ENCODE results near the gene NR5A2.
A peak's percentile ranks its signal among the peaks of the same experiment; 100 is the strongest.

The NR5A2 gene

GRCh38 chr1:200134116-200134515 lies 106.6 kb downstream of the NR5A2 start:
- Histone ChIP-seq H4K20me1 (ENCODE audit: insufficient read depth, low read length) (no peaks in the 10 kb centered on the region), H3K4me2 (ENCODE audit: low read length) (no peak overlapping the region), H3K27ac (ENCODE audit: low read depth, low read length, poor library complexity, severe bottlenecking) (no peak overlapping the region), H3K27me3 (ENCODE audit: insufficient read depth, low read length) (no peaks in the 10 kb centered on the region), H3K36me3 (ENCODE audit: insufficient read depth, low read length) (no peaks in the 10 kb centered on the region), H3K79me2 (ENCODE audit: insufficient read depth, low read length) (no peaks in the 10 kb centered on the region), H3K4me3 (ENCODE audit: low read depth, low read length, poor library complexity, severe bottlenecking) (no peak overlapping the region), H3K4me1 (ENCODE audit: insufficient read depth, low read length, severe bottlenecking) (peaks cover 17% of the 10 kb centered on the region), H3K9ac (ENCODE audit: low read length) (no peak overlapping the region), H3F3A (ENCODE audit: insufficient read depth, low read length) (no peaks in the 10 kb centered on the region), H3K9me2 (ENCODE audit: low read depth, low read length) (no peaks in the 10 kb centered on the region), H2AFZ (ENCODE audit: low read length) (no peak overlapping the region), H3K9me3 (ENCODE audit: low read length) (no peaks in the 10 kb centered on the region)
- TF ChIP-seq EZH2 (IDR thresholded peaks at IDR 0.05; ENCODE audit: borderline replicate concordance, low read length) (no peak), CTCF (IDR thresholded peaks at IDR 0.05; ENCODE audit: low read length) (no peak)

GRCh38 chr1:200136384-200136783 lies 108.9 kb downstream of the NR5A2 start:
- TF ChIP-seq EZH2 (IDR thresholded peaks at IDR 0.05; ENCODE audit: borderline replicate concordance, low read length) (no peak), CTCF (IDR thresholded peaks at IDR 0.05; ENCODE audit: low read length) (no peak)
- Histone ChIP-seq H3K9me3 (ENCODE audit: low read length) (no peaks in the 10 kb centered on the region), H3K36me3 (ENCODE audit: insufficient read depth, low read length) (no peaks in the 10 kb centered on the region), H3K9ac (ENCODE audit: low read length) (no peak overlapping the region), H2AFZ (ENCODE audit: low read length) (no peak overlapping the region), H3K4me1 (ENCODE audit: insufficient read depth, low read length, severe bottlenecking) (no peaks in the 10 kb centered on the region), H3K27me3 (ENCODE audit: insufficient read depth, low read length) (no peaks in the 10 kb centered on the region), H3K4me2 (ENCODE audit: low read length) (no peak overlapping the region), H3F3A (ENCODE audit: insufficient read depth, low read length) (no peaks in the 10 kb centered on the region), H4K20me1 (ENCODE audit: insufficient read depth, low read length) (no peaks in the 10 kb centered on the region), H3K27ac (ENCODE audit: low read depth, low read length, poor library complexity, severe bottlenecking) (no peak overlapping the region), H3K4me3 (ENCODE audit: low read depth, low read length, poor library complexity, severe bottlenecking) (no peak overlapping the region), H3K79me2 (ENCODE audit: insufficient read depth, low read length) (no peaks in the 10 kb centered on the region), H3K9me2 (ENCODE audit: low read depth, low read length) (no peaks in the 10 kb centered on the region)

GRCh38 chr1:200139661-200140250 lies 112.2 kb downstream of the NR5A2 start:
- H3K9me3 ChIP-seq (ENCODE audit: low read length), result no peaks in the 10 kb centered on the region

More at GRCh38 chr1:200139661-200140250, 112.2 kb downstream of the NR5A2 start:
- no peaks in the 10 kb centered on the region for H4K20me1 ChIP-seq (ENCODE audit: insufficient read depth, low read length)
- H3K4me3 ChIP-seq (ENCODE audit: low read depth, low read length, poor library complexity, severe bottlenecking), result no peak overlapping the region
- H3K4me2 ChIP-seq (ENCODE audit: low read length), result no peak overlapping the region
- TF ChIP-seq CTCF (IDR thresholded peaks at IDR 0.05; ENCODE audit: low read length) (peak; percentile 79), EZH2 (IDR thresholded peaks at IDR 0.05; ENCODE audit: borderline replicate concordance, low read length) (no peak)
- no peak overlapping the region for H3K9ac ChIP-seq (ENCODE audit: low read length)
- no peak overlapping the region for H2AFZ ChIP-seq (ENCODE audit: low read length)
- no peaks in the 10 kb centered on the region for H3K27me3 ChIP-seq (ENCODE audit: insufficient read depth, low read length)
- peaks cover 5% of the 10 kb centered on the region for H3K4me1 ChIP-seq (ENCODE audit: insufficient read depth, low read length, severe bottlenecking)
- H3K79me2 ChIP-seq (ENCODE audit: insufficient read depth, low read length), result no peaks in the 10 kb centered on the region
- H3K36me3 ChIP-seq (ENCODE audit: insufficient read depth, low read length), result no peaks in the 10 kb centered on the region
- H3K27ac ChIP-seq (ENCODE audit: low read depth, low read length, poor library complexity, severe bottlenecking), result no peak overlapping the region
- H3K9me2 ChIP-seq (ENCODE audit: low read depth, low read length), result no peaks in the 10 kb centered on the region
- H3F3A ChIP-seq (ENCODE audit: insufficient read depth, low read length), result no peaks in the 10 kb centered on the region

Data from OCI-LY1 (cell line).